ENCODE results near the gene CEL.
"Not testable (repeated sequence)": the region's sequence is repeated elsewhere in the genome, so short reads cannot be mapped to it uniquely, and the experiment has no call there.

- TF ChIP-seq, protein P1, sequence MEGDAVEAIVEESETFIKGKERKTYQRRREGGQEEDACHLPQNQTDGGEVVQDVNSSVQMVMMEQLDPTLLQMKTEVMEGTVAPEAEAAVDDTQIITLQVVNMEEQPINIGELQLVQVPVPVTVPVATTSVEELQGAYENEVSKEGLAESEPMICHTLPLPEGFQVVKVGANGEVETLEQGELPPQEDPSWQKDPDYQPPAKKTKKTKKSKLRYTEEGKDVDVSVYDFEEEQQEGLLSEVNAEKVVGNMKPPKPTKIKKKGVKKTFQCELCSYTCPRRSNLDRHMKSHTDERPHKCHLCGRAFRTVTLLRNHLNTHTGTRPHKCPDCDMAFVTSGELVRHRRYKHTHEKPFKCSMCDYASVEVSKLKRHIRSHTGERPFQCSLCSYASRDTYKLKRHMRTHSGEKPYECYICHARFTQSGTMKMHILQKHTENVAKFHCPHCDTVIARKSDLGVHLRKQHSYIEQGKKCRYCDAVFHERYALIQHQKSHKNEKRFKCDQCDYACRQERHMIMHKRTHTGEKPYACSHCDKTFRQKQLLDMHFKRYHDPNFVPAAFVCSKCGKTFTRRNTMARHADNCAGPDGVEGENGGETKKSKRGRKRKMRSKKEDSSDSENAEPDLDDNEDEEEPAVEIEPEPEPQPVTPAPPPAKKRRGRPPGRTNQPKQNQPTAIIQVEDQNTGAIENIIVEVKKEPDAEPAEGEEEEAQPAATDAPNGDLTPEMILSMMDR (IDR thresholded peaks at IDR 0.05; ENCODE audit: insufficient read depth, low read depth, low read length), result not testable (repeated sequence)
- TF ChIP-seq EZH2 (IDR thresholded peaks at IDR 0.05; ENCODE audit: insufficient read depth, low read length), result not testable (repeated sequence)
Measured at GRCh38 chr9:133081957-133082644, 20.3 kb downstream of the CEL start.
